ENCODE data around the gene UBR2. TPM values are rescaled to one million over a fixed set of nuclear protein-coding genes. Genes with fewer than 3 reads are reported as not detected.

Gene UBR2
- total RNA-seq, 4 donors from 2014 or later, result 29.2 to 39.5 (median 30.6) TPM

GRCh38 chr6:42742116-42742894 is 178.5 kb downstream of the UBR2 start:
- no peaks in the 10 kb centered on the region for H3K27me3 ChIP-seq
- no peak for DNase-seq (ENCODE audit: low spot score in 2 of 2)
- peaks cover 0 to 19% (median 14%) of the 10 kb centered on the region in 4 donors for H3K4me1 ChIP-seq
- H3K27ac ChIP-seq, result no peak overlapping the region
- no peaks in the 10 kb centered on the region for H3K36me3 ChIP-seq
- H3K9me3 ChIP-seq, result no peaks in the 10 kb centered on the region
- H3K4me3 ChIP-seq, result no peak overlapping the region
- WGBS, 2 donors, result 72 to 77% methylated on average over 5 of the region's 5 CpGs
- no peak for TF ChIP-seq CTCF (IDR thresholded peaks at IDR 0.05)
- no peak for TF ChIP-seq POLR2A (IDR thresholded peaks at IDR 0.05)

Small RNA genes within 50 kb of the gene (small RNA-seq; reads per million reads assigned to genes)
- not detected for gene RNU6-890P

Other genes with a start within 250 kb of the UBR2 start
- gene TRERF1, start 112.1 kb upstream of the UBR2 start, total RNA-seq, result 1 to 10 TPM; 4.2 to 7.2 (median 4.9) TPM
- gene PRPH2, start 158.6 kb downstream of the UBR2 start, total RNA-seq, result 1 to 10 TPM in 2 of 4 donors, under 1 TPM in 1, not detected in 1; 0.22 to 1.5 (median 1.2) TPM
- 10 to 100 TPM; 20.7 to 29.4 (median 25.4) TPM for gene TBCC, start 182.1 kb downstream of the UBR2 start, total RNA-seq
- gene BICRAL, start 218.0 kb downstream of the UBR2 start, total RNA-seq, result 10 to 100 TPM; 17.1 to 25.1 (median 23.2) TPM

Measured in tibial nerve (tissue), 4 donors.